Keratinocyte (primary cell): ENCODE results near the gene KIF20A. TPM values are rescaled to one million over a fixed set of nuclear protein-coding genes. Genes with fewer than 3 reads are reported as not detected.
"Not testable (repeated sequence)": the region's sequence is repeated elsewhere in the genome, so short reads cannot be mapped to it uniquely, and the experiment has no call there.

Experiments
- DNase-seq: peaks from one replicate; pipeline ENCODE4 v3.0.0-alpha.2; 2011; ENCODE audit warnings: low read depth, missing footprints, low spot score
- FAIRE-seq: peaks from 2 replicates; lab custom pipeline; 2011; peaks lifted over from hg19 to GRCh38; lab: Jason Lieb, UNC
- H2AFZ ChIP-seq: 2 replicates; pipeline ENCODE4 v1.6.0; 2012; ENCODE audit warnings: low read length, control low read depth, inconsistent platforms; ENCODE audit not compliant: control insufficient read depth
- H3K27ac ChIP-seq: 2 replicates; pipeline ENCODE4 v1.5.1; 2011; ENCODE audit warnings: low read length; ENCODE audit not compliant: control insufficient read depth, insufficient read depth
- H3K27me3 ChIP-seq: 3 replicates; pipeline ENCODE4 v1.6.0; 2011; ENCODE audit warnings: low read length; ENCODE audit not compliant: control insufficient read depth, insufficient read depth; ENCODE audit errors: extremely low read depth
- H3K36me3 ChIP-seq, 2 experiments: 2 replicates in 1 of 2; 3 replicates in 1 of 2; pipeline ENCODE4 v1.5.1; 2011; ENCODE audit warnings: low read length in 2 of 2, mild to moderate bottlenecking in 1 of 2; ENCODE audit not compliant: control insufficient read depth in 2 of 2, insufficient read depth in 2 of 2; ENCODE audit errors: extremely low read depth in 1 of 2
- H3K4me1 ChIP-seq: 3 replicates; pipeline ENCODE4 v1.5.1; 2011; ENCODE audit warnings: low read length; ENCODE audit not compliant: control insufficient read depth, insufficient read depth; ENCODE audit errors: extremely low read depth
- H3K4me2 ChIP-seq: 3 replicates; pipeline ENCODE4 v1.6.0; 2011; ENCODE audit warnings: low read depth, low read length; ENCODE audit not compliant: control insufficient read depth, insufficient read depth; ENCODE audit errors: extremely low read depth
- H3K4me3 ChIP-seq, 3 experiments: fragments of 200-600 bp in 1 of 3; sonication (generic) in 1 of 3; 2 replicates in 2 of 3; 3 replicates in 1 of 3; pipeline ENCODE4 v1.5.1; 2011 to 2016; ENCODE audit warnings: low read length in 3 of 3, mild to moderate bottlenecking in 3 of 3, control low read depth in 2 of 3, inconsistent platforms in 1 of 3, low read depth in 1 of 3, mixed read lengths in 1 of 3, mixed run types in 1 of 3, moderate library complexity in 1 of 3; ENCODE audit not compliant: control insufficient read depth in 2 of 3, insufficient read depth in 2 of 3; ENCODE audit errors: extremely low read depth in 1 of 3
- H3K79me2 ChIP-seq: 2 replicates; pipeline ENCODE4 v1.6.0; 2012; ENCODE audit warnings: low read length; ENCODE audit not compliant: control insufficient read depth, insufficient read depth
- H3K9ac ChIP-seq: 3 replicates; pipeline ENCODE4 v1.6.0; 2011; ENCODE audit warnings: low read length; ENCODE audit not compliant: control insufficient read depth, insufficient read depth; ENCODE audit errors: extremely low read depth
- H3K9me1 ChIP-seq: 3 replicates; pipeline ENCODE4 v1.6.0; 2011; ENCODE audit warnings: low read length; ENCODE audit not compliant: control insufficient read depth, insufficient read depth; ENCODE audit errors: extremely low read depth
- H3K9me3 ChIP-seq: 2 replicates; pipeline ENCODE4 v1.5.1; 2012; ENCODE audit warnings: low read depth, low read length; ENCODE audit not compliant: control insufficient read depth
- H4K20me1 ChIP-seq: 3 replicates; pipeline ENCODE4 v1.6.0; 2011; ENCODE audit warnings: low read length; ENCODE audit not compliant: control insufficient read depth, insufficient read depth; ENCODE audit errors: extremely low read depth
- EZH2 ChIP-seq: IDR thresholded peaks from one replicate; pipeline ENCODE4 v1.6.1; 2012; ENCODE audit warnings: inconsistent platforms, mild to moderate bottlenecking, low read length, moderate library complexity
- dilution Hi-C: fragments of 300-500 bp; cut with MboI; formaldehyde crosslinking; loops from one replicate; pipeline ENCODE4 v1.7.0; 2020; ENCODE audit warnings: low sequenced_read_pairs; ENCODE audit not compliant: extremely low pct_ligation_motif_present
- polyA plus RNA-seq, 5 experiments: library from polyadenylated mRNA; depleted of rRNA in 3 of 5; stranded (reverse) in 3 of 5; stranded (forward) in 1 of 5; unstranded in 1 of 5; fragments of >200 nt; gene quantifications; 1 replicate in 1 of 5; 2 replicates in 3 of 5; 3 replicates in 1 of 5; pipeline versions ENCODE4 v1.2.1 to v1.2.3, GENCODE V29; 2011 to 2012; ENCODE audit warnings: missing spikeins in 2 of 5, low read depth in 1 of 5, low replicate concordance in 1 of 5
- TF ChIP-seq, protein P1 (sequence below), 3 experiments: IDR thresholded peaks in 1 of 3; conservative IDR thresholded peaks in 1 of 3; optimal IDR thresholded peaks in 1 of 3; 2 replicates in 2 of 3; 3 replicates in 1 of 3; pipeline versions ENCODE3 to v1.5.1; 2011; ENCODE audit warnings: low read length in 3 of 3, mild to moderate bottlenecking in 3 of 3, moderate library complexity in 2 of 3, control low read depth in 1 of 3, inconsistent platforms in 1 of 3; ENCODE audit not compliant: insufficient read depth in 2 of 3; ENCODE audit errors: extremely low read depth in 1 of 3

KIF20A gene
- polyA plus RNA-seq, 1 donor (not counting 4 experiments of a cell fraction or from before 2014, with no cell fraction given): 17.1 TPM

DNA sequence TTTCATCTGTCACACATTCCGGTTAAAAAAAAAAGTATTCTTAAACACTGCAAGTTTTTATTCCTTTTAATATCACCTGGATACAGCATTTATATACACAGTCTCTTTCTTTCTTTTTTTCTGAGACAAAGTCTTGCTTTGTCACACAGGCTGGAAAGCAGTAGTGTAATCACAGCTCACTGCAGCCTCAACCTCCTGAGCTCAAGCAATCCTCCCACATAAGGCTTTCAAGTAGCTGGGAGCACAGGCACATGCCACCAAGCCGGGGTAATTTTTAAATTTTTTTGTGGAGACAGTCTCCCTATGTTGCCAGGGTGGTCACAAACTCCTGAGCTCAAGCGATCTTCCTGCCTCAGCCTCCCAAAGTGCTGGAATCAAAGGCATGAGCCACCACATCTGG, 13.9 kb downstream of the KIF20A start:
- Histone ChIP-seq H3K27ac (no peak overlapping the region), H3K9ac (no peak overlapping the region), H2AFZ (no peak overlapping the region), H3K9me3 (no peaks in the 10 kb centered on the region), H3K4me2 (no peak overlapping the region), H3K4me1 (no peaks in the 10 kb centered on the region), H3K4me3 (no peak overlapping the region), H3K79me2 (no peaks in the 10 kb centered on the region), H3K36me3 (peaks cover 14 to 16% of the 10 kb centered on the region in 2 experiments), H3K9me1 (no peaks in the 10 kb centered on the region), H4K20me1 (no peaks in the 10 kb centered on the region), H3K27me3 (no peaks in the 10 kb centered on the region)
- dilution Hi-C loops: no loop called here
- TF ChIP-seq, protein P1, sequence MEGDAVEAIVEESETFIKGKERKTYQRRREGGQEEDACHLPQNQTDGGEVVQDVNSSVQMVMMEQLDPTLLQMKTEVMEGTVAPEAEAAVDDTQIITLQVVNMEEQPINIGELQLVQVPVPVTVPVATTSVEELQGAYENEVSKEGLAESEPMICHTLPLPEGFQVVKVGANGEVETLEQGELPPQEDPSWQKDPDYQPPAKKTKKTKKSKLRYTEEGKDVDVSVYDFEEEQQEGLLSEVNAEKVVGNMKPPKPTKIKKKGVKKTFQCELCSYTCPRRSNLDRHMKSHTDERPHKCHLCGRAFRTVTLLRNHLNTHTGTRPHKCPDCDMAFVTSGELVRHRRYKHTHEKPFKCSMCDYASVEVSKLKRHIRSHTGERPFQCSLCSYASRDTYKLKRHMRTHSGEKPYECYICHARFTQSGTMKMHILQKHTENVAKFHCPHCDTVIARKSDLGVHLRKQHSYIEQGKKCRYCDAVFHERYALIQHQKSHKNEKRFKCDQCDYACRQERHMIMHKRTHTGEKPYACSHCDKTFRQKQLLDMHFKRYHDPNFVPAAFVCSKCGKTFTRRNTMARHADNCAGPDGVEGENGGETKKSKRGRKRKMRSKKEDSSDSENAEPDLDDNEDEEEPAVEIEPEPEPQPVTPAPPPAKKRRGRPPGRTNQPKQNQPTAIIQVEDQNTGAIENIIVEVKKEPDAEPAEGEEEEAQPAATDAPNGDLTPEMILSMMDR (optimal IDR thresholded peaks at IDR 0.05 in 1 of 3, IDR thresholded peaks at IDR 0.05 in 1 of 3, conservative IDR thresholded peaks at IDR 0.05 in 1 of 3; ENCODE audit: extremely low read depth in 1 of 3, insufficient read depth in 2 of 3, low read length in 3 of 3): no peak
- TF ChIP-seq EZH2: no peak
- DNase-seq (no peak), FAIRE-seq (no peak)

DNA sequence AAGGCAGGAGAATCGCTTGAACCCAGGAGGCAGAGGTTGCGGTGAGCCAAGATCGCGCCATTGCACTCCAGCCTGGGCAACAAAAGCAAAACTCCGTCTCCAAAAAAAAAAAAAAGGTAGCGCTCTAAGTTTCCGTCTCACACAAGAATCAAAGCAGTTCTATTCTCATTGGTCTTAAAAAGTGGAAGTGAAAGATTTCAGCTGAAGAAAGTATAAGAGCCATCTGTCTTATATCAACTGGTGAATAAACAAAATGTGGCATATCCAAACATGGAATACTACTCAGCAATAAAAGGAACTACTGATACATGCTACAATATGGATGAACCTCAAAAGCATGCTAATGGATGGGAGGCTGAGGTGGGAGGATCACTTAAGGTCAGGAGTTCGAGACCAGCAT, 14.9 kb downstream of the KIF20A start:
- FAIRE-seq, H3K4me2 ChIP-seq, dilution Hi-C loops, DNase-seq, H3K27me3 ChIP-seq, H3K4me3 ChIP-seq, H3K27ac ChIP-seq, H3K9me3 ChIP-seq, H4K20me1 ChIP-seq, H3K79me2 ChIP-seq, H3K4me1 ChIP-seq, H2AFZ ChIP-seq, H3K9ac ChIP-seq, H3K9me1 ChIP-seq: not testable (repeated sequence)
- peaks cover 12 to 14% of the 10 kb centered on the region in 2 experiments for H3K36me3 ChIP-seq

DNA sequence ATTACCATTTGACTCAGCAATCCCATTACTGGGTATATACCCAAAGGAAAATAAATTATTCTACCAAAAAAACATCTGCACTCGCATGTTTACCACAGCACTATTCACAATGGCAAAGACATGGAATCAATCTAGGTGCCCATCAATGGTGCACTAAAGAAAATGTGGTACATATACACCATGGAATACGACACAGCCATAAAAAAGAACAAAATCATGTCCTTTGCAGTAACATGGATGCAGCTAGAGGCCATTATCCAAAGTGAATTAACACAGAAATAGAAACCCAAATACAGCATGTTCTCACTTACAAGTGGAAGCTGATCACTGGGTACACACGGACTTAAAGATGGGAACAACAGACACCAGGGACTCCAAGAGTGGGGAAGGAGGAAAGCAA, 32.1 kb downstream of the KIF20A start:
- Histone ChIP-seq H3K79me2 (peaks cover 42% of the 10 kb centered on the region), H3K9me1 (no peaks in the 10 kb centered on the region), H2AFZ (no peak overlapping the region), H3K9ac (no peak overlapping the region), H3K27me3 (no peaks in the 10 kb centered on the region), H3K4me3 (no peak overlapping the region), H3K27ac (no peak overlapping the region), H3K36me3 (no peaks in the 10 kb centered on the region), H4K20me1 (no peaks in the 10 kb centered on the region), H3K9me3 (no peaks in the 10 kb centered on the region), H3K4me1 (peaks cover 6% of the 10 kb centered on the region), H3K4me2 (no peak overlapping the region)
- dilution Hi-C loops: no loop called here
- TF ChIP-seq, protein P1 (optimal IDR thresholded peaks at IDR 0.05 in 1 of 3, IDR thresholded peaks at IDR 0.05 in 1 of 3, conservative IDR thresholded peaks at IDR 0.05 in 1 of 3; ENCODE audit: extremely low read depth in 1 of 3, insufficient read depth in 2 of 3, low read length in 3 of 3): no peak
- TF ChIP-seq EZH2: no peak
- DNase-seq (no peak), FAIRE-seq (no peak)
